Panc1 (cell line): ENCODE measurements around the gene RPRD1B. TPM values are rescaled to one million over a fixed set of nuclear protein-coding genes. Genes with fewer than 3 reads are reported as not detected.

Source experiments
- ATAC-seq: fragments of 200-7000 bp; cut with Tn5 transposase; 2 replicates; pipeline ENCODE4 v1.9.1; 2020; ENCODE audit warnings: mild to moderate bottlenecking, moderate library complexity
- BruUV-seq: library from RNA; stranded (reverse); fragments of 400-500 nt; replicated peaks from 2 replicates; lab custom pipeline; 2021; lab: Mats Ljungman, UMichigan
- CTCF ChIA-PET: fragments of 300-600 bp; sonication (Branson Sonifier 250); formaldehyde crosslinking; loops from one replicate; lab custom pipeline; 2022; ENCODE audit warnings: antibody characterized with exemption; lab: Charles Lee
- POLR2A ChIA-PET: fragments of 300-600 bp; sonication (Branson Sonifier 250); formaldehyde crosslinking; loops from one replicate; lab custom pipeline; 2022; ENCODE audit warnings: antibody characterized with exemption; lab: Charles Lee
- DNase-seq: peaks from one replicate; pipeline ENCODE4 v3.0.0-alpha.2; 2010; ENCODE audit warnings: low read depth, low spot score
- H3K27ac ChIP-seq: 2 replicates; pipeline ENCODE4 v1.5.1; 2011; ENCODE audit warnings: mild to moderate bottlenecking, low read length, inconsistent platforms
- H3K27me3 ChIP-seq: fragments of 200-500 bp; sonication (Bioruptor generic); 2 replicates; pipeline ENCODE4 v1.6.0; 2014; ENCODE audit warnings: low read length, inconsistent platforms; ENCODE audit not compliant: control insufficient read depth, insufficient read depth
- H3K36me3 ChIP-seq: fragments of 200-500 bp; sonication (Bioruptor generic); 2 replicates; pipeline ENCODE4 v1.5.1; 2014; ENCODE audit warnings: inconsistent platforms, mild to moderate bottlenecking, low read length, moderate library complexity; ENCODE audit not compliant: control insufficient read depth, insufficient read depth
- H3K4me1 ChIP-seq: 2 replicates; pipeline ENCODE4 v1.5.1; 2011; ENCODE audit warnings: inconsistent platforms, mild to moderate bottlenecking, low read length, moderate library complexity; ENCODE audit not compliant: control insufficient read depth, insufficient read depth
- H3K4me3 ChIP-seq, 2 experiments: 2 replicates each; pipeline ENCODE4 v1.5.1; 2011 to 2012; ENCODE audit warnings: low read depth in 2 of 2, low read length in 2 of 2, mild to moderate bottlenecking in 2 of 2, inconsistent platforms in 1 of 2, moderate library complexity in 1 of 2
- H3K9me3 ChIP-seq: fragments of 200-500 bp; sonication (Bioruptor generic); 2 replicates; pipeline ENCODE4 v1.5.1; 2014; ENCODE audit warnings: low read depth, mild to moderate bottlenecking, inconsistent platforms, low read length, moderate library complexity; ENCODE audit not compliant: control insufficient read depth, insufficient read depth
- CTCF ChIP-seq: fragments of 450-650 bp; IDR thresholded peaks from 2 replicates; pipeline ENCODE4 v1.5.1; 2017; ENCODE audit warnings: mild to moderate bottlenecking
- POLR2AphosphoS5 ChIP-seq: IDR thresholded peaks from 2 replicates; pipeline ENCODE4 v1.6.1; 2012; ENCODE audit warnings: mild to moderate bottlenecking, low read depth, low read length, moderate library complexity
- REST ChIP-seq, 2 experiments: IDR thresholded peaks; 2 replicates each; pipeline ENCODE4 v1.6.1; 2011 to 2012; ENCODE audit warnings: low read depth in 2 of 2, control low read depth in 1 of 2, low read length in 1 of 2, mild to moderate bottlenecking in 1 of 2, moderate library complexity in 1 of 2; ENCODE audit not compliant: insufficient read depth in 1 of 2
- SIN3A ChIP-seq: IDR thresholded peaks from 2 replicates; pipeline ENCODE4 v1.6.1; 2012; ENCODE audit warnings: low read depth, mild to moderate bottlenecking, low read length, moderate library complexity, borderline replicate concordance; ENCODE audit not compliant: insufficient read depth
- TCF7L2 ChIP-seq: IDR thresholded peaks from 2 replicates; pipeline ENCODE4 v1.6.1; 2011; ENCODE audit warnings: mild to moderate bottlenecking, low read depth, low read length, inconsistent platforms
- in situ Hi-C: cut with HindIII; loops from 2 replicates; pipeline ENCODE4 v1.10.0; 2016; ENCODE audit warnings: low sequenced_read_pairs, low pct_unique_long_range_greater_than_20kb
- intact Hi-C: fragments of 100-400 bp; cut with micrococcal nuclease; formaldehyde crosslinking; loops from one replicate; pipeline ENCODE4 v1.10.0; 2022; ENCODE audit not compliant: unreplicated experiment
- total RNA-seq: library from RNA; stranded (reverse); gene quantifications from one replicate; pipeline ENCODE4 v1.2.1, GENCODE V29; 2021; ENCODE audit not compliant: unreplicated experiment

Gene RPRD1B
- total RNA-seq, 1 experiment from 2014 or later = 33.6 TPM

- CTCF ChIA-PET = no interaction called here
Measured at GRCh38 chr20:38111366-38112232, 78.1 kb downstream of the RPRD1B start.

More at GRCh38 chr20:38111366-38112232, 78.1 kb downstream of the RPRD1B start:
- POLR2A ChIA-PET = interaction anchor here (0.6 kb wide), 1 partner anchor 42 kb away, joined by 3 read pairs; no protein-coding TSS in a partner anchor
- Histone ChIP-seq H3K4me3 (no peak overlapping the region), H3K9me3 (no peaks in the 10 kb centered on the region), H3K27ac (peak overlapping the region; percentile 92), H3K36me3 (no peaks in the 10 kb centered on the region), H3K4me1 (peaks cover 37% of the 10 kb centered on the region), H3K27me3 (no peaks in the 10 kb centered on the region)
- DNase-seq (no peak), ATAC-seq (no peak)
- intact Hi-C loops = no loop called here
- in situ Hi-C loops = no loop called here
- TF ChIP-seq POLR2AphosphoS5 (no peak), TCF7L2 (no peak), CTCF (no peak), SIN3A (no peak), REST (IDR thresholded peaks at IDR 0.05; ENCODE audit: insufficient read depth in 1 of 2, low read depth in 2 of 2, low read length in 1 of 2) (no peak)
- no TSS peak for BruUV-seq
